Effector memory CD8-positive, alpha-beta T cell (primary cell): Measurements from ENCODE around the gene PSMD4.
"Not testable (repeated sequence)": the region's sequence is repeated elsewhere in the genome, so short reads cannot be mapped to it uniquely, and the experiment has no call there.

Experiments used
- ATAC-seq: fragments of 150-1000 bp; cut with Tn5 transposase; replicated peaks from 2 replicates; pipeline ENCODE4 v1.10.0; 2021; ENCODE audit warnings: mild to moderate bottlenecking, moderate library complexity
- DNase-seq, 3 experiments: peaks; one replicate each; pipeline ENCODE4 v3.0.0; 2021
- H3K27ac Mint-ChIP-seq, 2 donors: one replicate each; pipeline ENCODE4 v1.8.0; 2022; ENCODE audit warnings: mild to moderate bottlenecking in 2 of 2, mixed read lengths in 2 of 2, moderate library complexity in 2 of 2
- H3K27me3 Mint-ChIP-seq, 2 donors: one replicate each; pipeline ENCODE4 v1.8.0; 2022; ENCODE audit warnings: mixed read lengths in 2 of 2
- H3K36me3 Mint-ChIP-seq: one replicate; pipeline ENCODE4 v1.8.0; 2022; ENCODE audit warnings: mild to moderate bottlenecking, moderate library complexity, mixed read lengths; ENCODE audit not compliant: insufficient read depth
- H3K4me1 Mint-ChIP-seq, 2 donors: one replicate each; pipeline ENCODE4 v1.8.0; 2022; ENCODE audit warnings: low read depth in 2 of 2, mixed read lengths in 2 of 2
- H3K4me3 Mint-ChIP-seq, 2 donors: one replicate each; pipeline ENCODE4 v1.8.0; 2022; ENCODE audit warnings: mild to moderate bottlenecking in 2 of 2, mixed read lengths in 2 of 2, moderate library complexity in 2 of 2
- H3K9me3 Mint-ChIP-seq, 2 donors: one replicate each; pipeline ENCODE4 v1.8.0; 2022; ENCODE audit warnings: mixed read lengths in 2 of 2

The PSMD4 gene

GRCh38 chr1:151246786-151247185, 7.7 kb upstream of the PSMD4 start:
- DNase-seq (no peak), ATAC-seq (no peak)
- Mint-ChIP-seq H3K4me1 (no peaks in the 10 kb centered on the region), H3K9me3 (no peaks in the 10 kb centered on the region), H3K36me3 (peaks cover 62% of the 10 kb centered on the region), H3K4me3 (no peak overlapping the region), H3K27ac (peak overlapping the region in 1 of 2 donors; percentile 16), H3K27me3 (no peaks in the 10 kb centered on the region)

- H3K4me3 Mint-ChIP-seq: no peak overlapping the region
These were observed 2.7 kb upstream of the PSMD4 start for GRCh38 chr1:151251656-151252470.

GRCh38 chr1:151255381-151255780, 847 bp downstream of the PSMD4 start:
- Mint-ChIP-seq H3K9me3 (no peaks in the 10 kb centered on the region), H3K27me3 (no peaks in the 10 kb centered on the region), H3K4me3 (peak overlapping the region; percentile 84 to 89), H3K27ac (peak overlapping the region; percentile 91 to 93), H3K36me3 (peaks cover 11% of the 10 kb centered on the region), H3K4me1 (peaks cover 24 to 27% of the 10 kb centered on the region in 2 donors)
- ATAC-seq (no peak), DNase-seq (no peak)

More at GRCh38 chr1:151251656-151252470, 2.7 kb upstream of the PSMD4 start:
- H3K36me3 Mint-ChIP-seq: peaks cover 33% of the 10 kb centered on the region
- H3K4me1 Mint-ChIP-seq: peaks cover 15 to 18% of the 10 kb centered on the region in 2 donors
- no peaks in the 10 kb centered on the region for H3K9me3 Mint-ChIP-seq
- ATAC-seq: peak; percentile 42
- no peak overlapping the region for H3K27ac Mint-ChIP-seq
- no peaks in the 10 kb centered on the region for H3K27me3 Mint-ChIP-seq
- DNase-seq: peak; percentile 52 to 63 (median 59)

GRCh38 chr1:151259351-151259750, 4.8 kb downstream of the PSMD4 start:
- H3K4me1 Mint-ChIP-seq: peaks cover 24 to 25% of the 10 kb centered on the region in 2 donors
- H3K9me3 Mint-ChIP-seq: no peaks in the 10 kb centered on the region
- DNase-seq (no peak), ATAC-seq (no peak)
- no peak overlapping the region for H3K4me3 Mint-ChIP-seq
- no peaks in the 10 kb centered on the region for H3K27me3 Mint-ChIP-seq
- H3K27ac Mint-ChIP-seq: peak overlapping the region in 1 of 2 donors; percentile 20
- H3K36me3 Mint-ChIP-seq: peaks cover 22% of the 10 kb centered on the region

- ATAC-seq: no peak
- Mint-ChIP-seq H3K36me3 (peaks cover 61% of the 10 kb centered on the region), H3K9me3 (no peaks in the 10 kb centered on the region), H3K27me3 (no peaks in the 10 kb centered on the region), H3K27ac (no peak overlapping the region), H3K4me1 (no peaks in the 10 kb centered on the region), H3K4me3 (no peak overlapping the region)
- DNase-seq: no peak
These were observed 11.1 kb downstream of the PSMD4 start for GRCh38 chr1:151265446-151266236.

GRCh38 chr1:151266315-151266714, 11.8 kb downstream of the PSMD4 start:
- Mint-ChIP-seq H3K27ac (no peak overlapping the region), H3K9me3 (no peaks in the 10 kb centered on the region), H3K27me3 (no peaks in the 10 kb centered on the region), H3K4me1 (no peaks in the 10 kb centered on the region), H3K36me3 (peaks cover 66% of the 10 kb centered on the region), H3K4me3 (no peak overlapping the region)
- DNase-seq (no peak), ATAC-seq (no peak)

GRCh38 chr1:151266821-151267220, 12.3 kb downstream of the PSMD4 start:
- no peaks in the 10 kb centered on the region for H3K27me3 Mint-ChIP-seq
- H3K27ac Mint-ChIP-seq: no peak overlapping the region
- no peak overlapping the region for H3K4me3 Mint-ChIP-seq
- peaks cover 68% of the 10 kb centered on the region for H3K36me3 Mint-ChIP-seq
- DNase-seq (no peak), ATAC-seq (no peak)
- H3K9me3 Mint-ChIP-seq: no peaks in the 10 kb centered on the region
- H3K4me1 Mint-ChIP-seq: no peaks in the 10 kb centered on the region

GRCh38 chr1:151267760-151268159, 13.2 kb downstream of the PSMD4 start:
- H3K27ac Mint-ChIP-seq: no peak overlapping the region
- ATAC-seq: no peak
- H3K4me3 Mint-ChIP-seq: no peak overlapping the region
- peaks cover 69% of the 10 kb centered on the region for H3K36me3 Mint-ChIP-seq
- DNase-seq: no peak
- H3K4me1 Mint-ChIP-seq: no peaks in the 10 kb centered on the region
- H3K27me3 Mint-ChIP-seq: no peaks in the 10 kb centered on the region
- no peaks in the 10 kb centered on the region for H3K9me3 Mint-ChIP-seq

GRCh38 chr1:151273924-151274466, 19.5 kb downstream of the PSMD4 start:
- no peaks in the 10 kb centered on the region for H3K4me1 Mint-ChIP-seq
- no peak for ATAC-seq
- H3K27ac Mint-ChIP-seq: no peak overlapping the region
- no peak overlapping the region for H3K4me3 Mint-ChIP-seq
- no peaks in the 10 kb centered on the region for H3K9me3 Mint-ChIP-seq
- no peaks in the 10 kb centered on the region for H3K27me3 Mint-ChIP-seq
- DNase-seq: no peak
- peaks cover 33% of the 10 kb centered on the region for H3K36me3 Mint-ChIP-seq

- H3K4me3 Mint-ChIP-seq, H3K27ac Mint-ChIP-seq, ATAC-seq, H3K27me3 Mint-ChIP-seq, DNase-seq, H3K4me1 Mint-ChIP-seq, H3K9me3 Mint-ChIP-seq: not testable (repeated sequence)
- peaks cover 21% of the 10 kb centered on the region for H3K36me3 Mint-ChIP-seq
These were observed 20.8 kb downstream of the PSMD4 start for GRCh38 chr1:151275341-151275740.

- peaks cover 23% of the 10 kb centered on the region for H3K36me3 Mint-ChIP-seq
- no peak for ATAC-seq
- no peaks in the 10 kb centered on the region for H3K27me3 Mint-ChIP-seq
- peaks cover 7 to 8% of the 10 kb centered on the region in 2 donors for H3K4me1 Mint-ChIP-seq
- H3K4me3 Mint-ChIP-seq: no peak overlapping the region
- H3K27ac Mint-ChIP-seq: no peak overlapping the region
- H3K9me3 Mint-ChIP-seq: no peaks in the 10 kb centered on the region
- DNase-seq: no peak
These were observed 22.7 kb downstream of the PSMD4 start for GRCh38 chr1:151277249-151277648.

GRCh38 chr1:151281225-151281968, 26.9 kb downstream of the PSMD4 start:
- H3K4me3 Mint-ChIP-seq: peak overlapping the region; percentile 92 to 93
- DNase-seq: peak; percentile 93 to 97 (median 96)
- H3K4me1 Mint-ChIP-seq: peaks cover 24 to 31% of the 10 kb centered on the region in 2 donors
- no peaks in the 10 kb centered on the region for H3K9me3 Mint-ChIP-seq
- peaks cover 31% of the 10 kb centered on the region for H3K36me3 Mint-ChIP-seq
- H3K27ac Mint-ChIP-seq: peak overlapping the region; percentile 94 to 96
- no peaks in the 10 kb centered on the region for H3K27me3 Mint-ChIP-seq
- peak; percentile 43 for ATAC-seq
